Activated T-cell treated with anti-CD3 and anti-CD28 coated beads, Interleukin-2, amount 50 U/mL, for 4 hours (primary cell): Measurements from ENCODE around the gene NDUFB8. TPM values are rescaled to one million over a fixed set of nuclear protein-coding genes. Genes with fewer than 3 reads are reported as not detected.
A peak's percentile ranks its signal among the peaks of the same experiment; 100 is the strongest.
"Not testable (repeated sequence)": the region's sequence is repeated elsewhere in the genome, so short reads cannot be mapped to it uniquely, and the experiment has no call there.

Source experiments
- ATAC-seq, 2 donors: fragments of 200-7000 bp; cut with Tn5 transposase; one replicate each; pipeline ENCODE4 v1.10.0; 2021
- DNase-seq: peaks from one replicate; pipeline ENCODE4 v3.0.0-alpha.2; 2020
- H3K27me3 Mint-ChIP-seq: one replicate; pipeline ENCODE4 v1.8.0; 2021; ENCODE audit warnings: low read depth, mixed read lengths
- H3K36me3 Mint-ChIP-seq: one replicate; pipeline ENCODE4 v1.8.0; 2022; ENCODE audit warnings: mixed read lengths; ENCODE audit not compliant: insufficient read depth
- H3K4me1 Mint-ChIP-seq: one replicate; pipeline ENCODE4 v1.8.0; 2021; ENCODE audit warnings: low read depth, mixed read lengths
- H3K4me3 Mint-ChIP-seq: one replicate; pipeline ENCODE4 v1.8.0; 2021; ENCODE audit warnings: mild to moderate bottlenecking, moderate library complexity, mixed read lengths
- H3K9me3 Mint-ChIP-seq: one replicate; pipeline ENCODE4 v1.8.0; 2021; ENCODE audit warnings: mixed read lengths
- total RNA-seq, 3 donors: library from RNA; stranded (reverse); gene quantifications; one replicate each; pipeline ENCODE4 v1.2.1, GENCODE V29; 2021

Gene NDUFB8
- total RNA-seq: 100 to 1,000 TPM; 261 to 286 (median 280) TPM

DNA sequence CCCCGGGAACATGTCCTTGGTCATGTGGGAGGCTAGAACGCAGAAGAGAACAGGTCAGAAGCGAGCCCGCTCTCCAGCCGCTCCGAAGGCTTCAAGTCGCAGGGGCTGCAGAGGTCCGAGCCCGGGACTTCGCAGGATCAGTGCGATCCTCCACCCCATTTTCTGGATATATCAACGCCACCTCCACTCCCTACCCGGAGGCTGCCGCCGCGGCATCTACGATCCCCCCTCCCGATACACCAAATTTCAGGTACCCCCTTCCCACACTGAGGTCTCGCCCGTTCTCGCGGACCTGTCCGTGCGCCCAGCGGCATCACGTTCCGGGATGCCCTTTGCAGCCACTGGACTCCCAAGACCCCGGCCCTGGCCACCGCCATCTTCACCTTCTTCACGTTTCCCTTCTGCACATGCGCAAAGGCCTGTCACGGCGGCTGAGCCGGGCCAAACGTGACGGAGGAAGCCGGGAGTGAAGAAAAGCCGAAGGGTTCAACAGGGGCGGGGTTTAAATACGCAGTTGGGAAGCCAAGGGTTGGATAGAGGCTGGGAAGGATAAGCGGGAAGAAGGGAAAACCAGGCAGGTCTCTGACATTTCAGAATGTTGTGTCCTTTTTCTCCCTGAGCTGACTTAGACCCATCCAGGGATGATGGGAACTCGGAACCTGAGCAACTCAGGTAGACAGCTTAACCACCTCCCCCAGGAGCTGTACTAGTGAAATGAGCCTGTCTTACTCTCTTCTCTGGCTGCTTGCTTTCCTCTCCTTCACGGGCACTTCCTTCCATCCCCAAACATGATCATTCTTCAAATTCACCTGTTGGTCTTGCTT, at the start of gene NDUFB8:
Gene NDUFB8 (minus strand): TSS at position 397 of the 824 bp plus-strand sequence. CDS start 20 bp downstream, at position 377.
- DNase-seq: peak; percentile 82
- no peaks in the 10 kb centered on the region for H3K27me3 Mint-ChIP-seq
- peak; percentile 74 to 85 for ATAC-seq
- peaks cover 36% of the 10 kb centered on the region for H3K4me1 Mint-ChIP-seq
- peak within 1 kb of the TSS; percentile 100 for H3K4me3 Mint-ChIP-seq
- peaks cover 18% of the 10 kb centered on the region for H3K36me3 Mint-ChIP-seq
- H3K9me3 Mint-ChIP-seq: no peaks in the 10 kb centered on the region

GRCh38 chr10:100576282-100576635, 46.6 kb upstream of the NDUFB8 start:
- no peaks in the 10 kb centered on the region for H3K9me3 Mint-ChIP-seq
- no peak for DNase-seq
- peaks cover 39% of the 10 kb centered on the region for H3K27me3 Mint-ChIP-seq
- H3K4me3 Mint-ChIP-seq: no peak overlapping the region
- H3K4me1 Mint-ChIP-seq: no peaks in the 10 kb centered on the region
- ATAC-seq: no peak
- no peaks in the 10 kb centered on the region for H3K36me3 Mint-ChIP-seq

DNA sequence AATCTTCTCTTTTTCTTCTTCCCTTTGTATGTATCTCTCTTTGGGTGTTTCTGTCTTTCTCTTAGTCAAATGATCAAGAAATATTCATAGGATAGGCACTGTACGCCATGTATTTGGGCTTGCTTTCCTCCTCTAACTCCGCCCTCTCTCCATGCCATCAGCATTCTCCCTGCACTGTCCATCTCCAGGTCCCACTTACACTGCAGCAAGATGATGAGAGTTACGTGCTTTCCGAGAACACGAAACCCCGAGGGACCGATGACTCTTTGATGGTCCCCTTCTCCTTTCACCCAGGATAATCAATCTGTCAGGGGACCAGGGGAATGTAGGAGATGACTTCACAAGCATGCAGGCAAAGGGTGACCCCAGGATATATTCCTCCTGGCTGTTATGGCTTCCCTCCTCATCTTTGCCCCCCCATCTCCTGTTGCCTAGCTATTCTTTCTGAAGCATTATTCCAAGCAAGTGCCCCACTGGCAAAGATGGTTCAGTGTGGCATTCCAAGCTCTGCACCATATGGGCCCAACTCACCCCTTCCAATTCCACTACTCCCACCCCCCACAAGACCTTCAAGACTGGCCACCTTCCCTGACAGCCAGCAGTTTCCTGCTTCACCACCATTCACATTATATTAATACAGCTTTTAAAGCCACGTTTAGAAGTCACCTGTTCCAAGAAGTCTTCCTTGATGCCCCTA, 46.1 kb upstream of the NDUFB8 start:
- ATAC-seq (no peak), DNase-seq (no peak)
- H3K27me3 Mint-ChIP-seq: peaks cover 39% of the 10 kb centered on the region
- H3K9me3 Mint-ChIP-seq: no peaks in the 10 kb centered on the region
- H3K4me3 Mint-ChIP-seq: no peak overlapping the region
- no peaks in the 10 kb centered on the region for H3K36me3 Mint-ChIP-seq
- H3K4me1 Mint-ChIP-seq: no peaks in the 10 kb centered on the region

GRCh38 chr10:100575146-100575545, 45.5 kb upstream of the NDUFB8 start:
- DNase-seq: not testable (repeated sequence)

GRCh38 chr10:100571084-100571856, 41.6 kb upstream of the NDUFB8 start:
- Mint-ChIP-seq H3K9me3 (no peaks in the 10 kb centered on the region), H3K4me1 (no peaks in the 10 kb centered on the region), H3K4me3 (no peak overlapping the region), H3K27me3 (peaks cover 21% of the 10 kb centered on the region), H3K36me3 (no peaks in the 10 kb centered on the region)
- ATAC-seq (no peak), DNase-seq (no peak)

More at GRCh38 chr10:100575146-100575545, 45.5 kb upstream of the NDUFB8 start:
- ATAC-seq, H3K9me3 Mint-ChIP-seq, H3K4me3 Mint-ChIP-seq, H3K36me3 Mint-ChIP-seq, H3K4me1 Mint-ChIP-seq: not testable (repeated sequence)
- H3K27me3 Mint-ChIP-seq: peaks cover 39% of the 10 kb centered on the region

DNA sequence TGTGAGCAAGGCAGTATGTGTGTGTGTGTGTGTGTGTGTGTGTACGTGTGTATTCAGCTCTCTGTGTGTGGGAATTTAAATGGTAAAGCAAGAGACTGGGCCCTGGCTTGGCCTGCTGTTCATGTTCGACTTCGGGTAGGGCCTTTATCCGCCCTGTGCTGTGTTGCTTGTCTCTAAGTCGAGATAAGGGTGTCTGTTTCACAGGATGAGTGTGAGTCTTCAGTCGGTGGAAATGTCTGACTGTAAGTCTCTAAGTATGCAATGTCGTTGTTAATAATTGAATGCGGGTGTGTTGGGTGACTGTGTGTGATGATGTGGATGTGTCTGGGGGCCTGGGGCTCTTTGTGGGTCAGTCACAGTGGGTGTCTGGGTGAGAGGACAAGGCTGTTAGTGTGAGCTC, 40.8 kb upstream of the NDUFB8 start:
- H3K9me3 Mint-ChIP-seq: no peaks in the 10 kb centered on the region
- no peaks in the 10 kb centered on the region for H3K36me3 Mint-ChIP-seq
- no peaks in the 10 kb centered on the region for H3K4me1 Mint-ChIP-seq
- no peak overlapping the region for H3K4me3 Mint-ChIP-seq
- peaks cover 16% of the 10 kb centered on the region for H3K27me3 Mint-ChIP-seq
- ATAC-seq (no peak), DNase-seq (no peak)

GRCh38 chr10:100569687-100570481, 40.2 kb upstream of the NDUFB8 start:
- Mint-ChIP-seq H3K36me3 (no peaks in the 10 kb centered on the region), H3K4me3 (no peak overlapping the region), H3K27me3 (peaks cover 18% of the 10 kb centered on the region), H3K9me3 (no peaks in the 10 kb centered on the region), H3K4me1 (no peaks in the 10 kb centered on the region)
- ATAC-seq (peak in 1 of 2 donors; percentile 32), DNase-seq (no peak)

- Mint-ChIP-seq H3K4me1 (no peaks in the 10 kb centered on the region), H3K9me3 (no peaks in the 10 kb centered on the region), H3K27me3 (peaks cover 21% of the 10 kb centered on the region), H3K4me3 (no peak overlapping the region), H3K36me3 (no peaks in the 10 kb centered on the region)
- DNase-seq: no peak
- ATAC-seq: no peak
Measured at GRCh38 chr10:100568912-100569311, 39.2 kb upstream of the NDUFB8 start.

GRCh38 chr10:100567826-100568225, 38.2 kb upstream of the NDUFB8 start:
- no peak for ATAC-seq
- Mint-ChIP-seq H3K4me3 (no peak overlapping the region), H3K36me3 (no peaks in the 10 kb centered on the region), H3K9me3 (no peaks in the 10 kb centered on the region), H3K27me3 (peaks cover 23% of the 10 kb centered on the region), H3K4me1 (peaks cover 3% of the 10 kb centered on the region)
- DNase-seq: no peak

DNA sequence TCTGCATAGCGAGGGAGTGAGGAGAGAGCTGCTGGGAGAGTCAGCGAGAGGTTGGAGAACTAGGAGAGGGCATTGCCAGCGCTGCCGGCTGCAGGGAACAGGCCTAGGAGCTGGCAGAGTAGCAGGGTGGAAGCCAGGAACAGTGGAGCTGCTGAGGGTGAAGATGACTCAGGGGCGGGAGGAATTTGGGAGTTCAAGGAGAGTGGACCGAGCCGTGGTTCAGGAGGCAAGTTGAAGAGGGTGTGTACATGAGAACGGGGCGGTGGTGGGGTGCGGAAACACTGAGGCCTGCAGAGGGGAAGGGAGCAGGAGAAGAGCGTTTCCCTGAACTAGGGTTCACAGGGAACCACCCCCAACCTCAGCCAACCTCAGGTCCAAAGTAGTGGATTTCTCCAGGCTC, 37.6 kb upstream of the NDUFB8 start:
- Mint-ChIP-seq H3K4me3 (no peak overlapping the region), H3K36me3 (no peaks in the 10 kb centered on the region), H3K9me3 (no peaks in the 10 kb centered on the region), H3K4me1 (peaks cover 4% of the 10 kb centered on the region), H3K27me3 (peaks cover 22% of the 10 kb centered on the region)
- no peak for DNase-seq
- no peak for ATAC-seq

DNA sequence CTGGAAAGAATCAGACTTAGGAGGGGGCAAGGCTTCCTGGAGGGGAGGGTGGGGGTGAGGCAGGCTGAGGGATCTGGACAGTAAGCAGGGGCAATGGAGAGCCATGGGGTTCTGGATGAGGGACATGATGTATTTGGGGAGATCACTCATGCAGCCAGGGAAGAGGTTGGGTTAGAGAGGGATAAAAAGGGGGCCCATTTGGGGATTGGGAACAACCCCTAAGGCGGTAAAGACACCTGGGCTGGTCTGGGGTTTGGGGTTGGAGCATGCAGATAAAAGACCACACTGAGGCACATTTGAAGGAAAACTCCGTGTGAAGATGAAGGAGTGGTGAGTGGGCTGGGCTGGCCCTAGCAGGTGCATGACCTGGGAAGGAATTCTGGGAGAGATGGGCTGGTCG, 36.9 kb upstream of the NDUFB8 start:
- Mint-ChIP-seq H3K9me3 (no peaks in the 10 kb centered on the region), H3K4me1 (peaks cover 8% of the 10 kb centered on the region), H3K4me3 (no peak overlapping the region), H3K27me3 (peaks cover 25% of the 10 kb centered on the region), H3K36me3 (no peaks in the 10 kb centered on the region)
- DNase-seq: no peak
- ATAC-seq: no peak

- no peak for ATAC-seq
- peaks cover 32% of the 10 kb centered on the region for H3K27me3 Mint-ChIP-seq
Measured at GRCh38 chr10:100565206-100565985, 35.7 kb upstream of the NDUFB8 start.

DNA sequence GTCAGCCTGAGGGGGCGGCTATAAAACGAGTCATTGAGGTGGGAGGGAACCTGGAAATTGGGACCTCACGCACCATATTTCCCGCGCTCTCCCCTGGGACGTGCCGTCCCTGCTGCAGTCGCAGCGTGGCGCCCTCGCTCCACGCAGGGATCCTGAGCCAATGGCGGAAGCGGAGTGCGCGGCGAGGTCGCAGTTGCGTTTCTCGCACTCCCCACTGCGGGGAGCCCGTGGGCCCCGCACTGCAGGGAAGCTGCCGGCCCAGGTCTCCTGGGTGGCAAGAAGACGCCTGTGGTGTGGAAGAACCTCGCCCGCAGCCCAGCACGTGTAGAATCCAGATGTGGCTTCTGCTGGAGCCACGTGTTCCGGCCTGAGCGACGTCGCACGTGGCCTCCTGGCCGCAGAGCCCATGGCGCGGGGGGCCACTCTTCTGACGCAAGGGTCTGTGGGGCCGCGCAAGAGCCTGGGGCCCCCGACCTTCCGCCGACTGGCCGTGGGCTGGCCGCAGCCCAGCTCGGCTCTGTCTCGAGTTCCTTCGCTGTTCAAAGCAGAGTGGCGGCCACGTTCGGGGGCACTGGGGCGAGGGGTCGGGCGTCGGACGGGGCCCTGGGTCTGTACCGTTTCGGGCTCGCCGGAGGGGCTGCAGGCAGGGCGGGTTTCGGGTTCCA, 32.5 kb upstream of the NDUFB8 start:
- peaks cover 7% of the 10 kb centered on the region for H3K36me3 Mint-ChIP-seq
- H3K9me3 Mint-ChIP-seq: no peaks in the 10 kb centered on the region
- peaks cover 14% of the 10 kb centered on the region for H3K4me1 Mint-ChIP-seq
- peak; percentile 97 for ATAC-seq
- H3K27me3 Mint-ChIP-seq: peaks cover 32% of the 10 kb centered on the region
- H3K4me3 Mint-ChIP-seq: peak overlapping the region; percentile 31
- peak; percentile 77 for DNase-seq

More at GRCh38 chr10:100565206-100565985, 35.7 kb upstream of the NDUFB8 start:
- H3K36me3 Mint-ChIP-seq: no peaks in the 10 kb centered on the region
- DNase-seq: no peak
- H3K9me3 Mint-ChIP-seq: no peaks in the 10 kb centered on the region
- H3K4me3 Mint-ChIP-seq: no peak overlapping the region
- peaks cover 14% of the 10 kb centered on the region for H3K4me1 Mint-ChIP-seq
